GM19023 (cell line): ENCODE results near the gene SPEG.

Experiments
- ATAC-seq: cut with Tn5 transposase; IDR thresholded peaks from one replicate; pipeline ENCODE4 v1.9.1; 2021; ENCODE audit warnings: mild to moderate bottlenecking, moderate library complexity; ENCODE audit not compliant: unreplicated experiment

Gene SPEG

DNA sequence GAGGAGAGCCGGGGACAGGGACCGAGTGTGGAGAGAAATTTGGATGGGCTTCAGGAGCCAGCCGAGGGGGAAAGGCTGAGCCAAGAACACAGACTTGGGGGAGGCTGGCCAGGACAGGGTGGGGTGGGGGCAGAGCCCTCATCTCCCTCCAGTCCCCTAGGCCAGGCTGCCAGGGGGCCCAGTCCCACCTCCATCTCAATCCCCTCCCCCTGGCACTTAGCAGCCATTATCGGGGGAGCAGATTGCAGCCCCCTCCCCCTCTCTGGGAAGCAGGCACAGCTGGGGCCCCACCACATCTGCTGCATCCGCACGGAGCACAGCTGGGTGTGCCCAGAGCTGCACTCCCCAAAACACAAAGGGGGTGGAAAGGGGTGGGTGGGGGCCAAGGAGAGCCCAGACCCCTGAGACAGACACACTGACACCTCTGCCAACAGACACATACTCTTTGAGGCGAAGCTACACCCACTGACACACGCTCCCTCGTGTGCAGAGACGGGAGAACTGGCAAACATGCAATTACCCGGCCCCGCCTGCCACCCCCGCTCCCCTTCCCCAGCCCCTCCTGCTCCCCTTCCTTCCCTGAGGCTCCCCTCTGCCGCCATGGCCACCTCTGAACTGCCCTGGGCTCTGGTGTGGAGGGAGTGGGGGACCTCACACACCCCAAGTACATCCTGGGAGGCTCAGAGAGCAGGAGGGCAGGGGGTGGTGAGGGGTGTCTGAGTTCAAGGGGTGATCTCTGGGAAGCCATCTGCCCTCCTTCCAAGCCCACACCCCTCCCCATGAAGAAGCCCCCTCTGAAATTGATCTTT is 74.5 kb downstream of the SPEG start:
- ATAC-seq = peak; percentile 14

- ATAC-seq = peak; percentile 58
These were observed 75.3 kb downstream of the SPEG start for GRCh38 chr2:219509780-219510511.

- ATAC-seq = no peak
These were observed 76.0 kb downstream of the SPEG start for GRCh38 chr2:219510512-219511135.

DNA sequence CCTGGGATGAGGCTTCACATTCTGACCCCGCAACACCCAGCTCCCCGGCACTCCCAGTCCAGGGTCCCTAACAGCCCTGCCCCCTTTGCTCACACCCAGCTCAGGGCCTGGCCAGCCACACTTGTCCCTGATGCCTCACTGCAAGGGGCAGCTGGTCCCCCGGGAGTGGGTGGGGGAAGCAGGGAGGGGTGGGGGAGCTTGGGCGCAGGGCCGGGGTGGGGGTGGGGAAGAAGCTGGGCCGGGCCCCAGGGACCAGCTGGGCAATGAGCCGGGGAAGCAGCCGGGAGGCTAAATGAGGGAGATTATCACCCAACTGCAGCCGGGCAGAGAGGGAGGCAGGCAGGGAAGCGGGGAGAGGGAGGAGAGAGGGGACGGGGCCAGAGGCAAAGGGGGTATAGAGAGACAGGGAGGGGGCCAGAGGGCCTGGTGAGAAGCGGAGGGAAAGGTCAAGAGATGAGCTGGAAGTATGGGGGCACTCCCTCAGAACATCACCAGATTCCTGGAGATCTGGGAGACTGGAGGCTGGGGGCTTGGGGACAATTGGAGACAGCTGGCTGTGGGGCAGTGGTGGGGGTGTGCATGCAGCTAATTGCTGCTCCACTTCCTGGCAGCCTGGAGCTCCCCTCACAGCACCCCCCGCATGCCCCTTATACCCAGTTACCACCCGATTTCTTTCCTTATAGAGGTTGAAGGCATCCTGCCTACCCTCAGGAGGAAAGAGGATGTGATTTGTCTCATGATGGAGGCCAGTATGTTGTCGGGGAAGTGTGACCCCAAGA is 77.1 kb downstream of the SPEG start:
- ATAC-seq = no peak

GRCh38 chr2:219512524-219513216 is 78.0 kb downstream of the SPEG start:
- no peak for ATAC-seq

- no peak for ATAC-seq
These were observed 79.1 kb downstream of the SPEG start for GRCh38 chr2:219513787-219514186.

DNA sequence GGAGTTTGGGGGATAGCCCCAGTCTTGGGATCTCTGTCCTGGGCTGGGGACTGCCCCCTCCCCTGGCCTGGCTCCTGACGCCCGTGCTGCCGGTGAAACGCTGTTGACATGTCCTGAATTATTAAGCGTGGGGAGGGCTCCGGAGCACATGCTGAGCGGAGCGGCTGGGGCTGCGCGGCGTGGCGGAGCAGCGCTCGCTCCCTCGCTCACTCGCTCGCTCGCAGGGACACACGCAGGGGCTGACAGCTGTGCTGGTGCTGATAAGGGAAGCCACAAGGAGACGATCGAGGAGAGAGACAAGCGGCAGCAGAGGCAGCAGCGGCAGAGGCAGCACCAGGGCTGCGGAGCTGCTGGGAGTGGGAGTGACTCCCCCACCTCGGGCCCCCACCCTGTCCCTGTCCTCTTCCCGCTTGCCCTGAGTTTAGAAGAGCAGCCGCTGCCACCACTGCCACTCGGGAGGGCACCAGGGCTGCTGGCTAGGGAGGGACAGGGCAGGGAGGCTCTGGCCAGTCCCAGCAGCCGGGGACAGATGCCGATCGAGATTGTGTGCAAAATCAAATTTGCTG is 79.6 kb downstream of the SPEG start, which contains the start of gene ASIC4:
Gene ASIC4, plus strand, starts transcription at position 287 of the 566 bp plus-strand sequence. Its CDS starts 243 bp downstream, at position 530.
- no peak for ATAC-seq

DNA sequence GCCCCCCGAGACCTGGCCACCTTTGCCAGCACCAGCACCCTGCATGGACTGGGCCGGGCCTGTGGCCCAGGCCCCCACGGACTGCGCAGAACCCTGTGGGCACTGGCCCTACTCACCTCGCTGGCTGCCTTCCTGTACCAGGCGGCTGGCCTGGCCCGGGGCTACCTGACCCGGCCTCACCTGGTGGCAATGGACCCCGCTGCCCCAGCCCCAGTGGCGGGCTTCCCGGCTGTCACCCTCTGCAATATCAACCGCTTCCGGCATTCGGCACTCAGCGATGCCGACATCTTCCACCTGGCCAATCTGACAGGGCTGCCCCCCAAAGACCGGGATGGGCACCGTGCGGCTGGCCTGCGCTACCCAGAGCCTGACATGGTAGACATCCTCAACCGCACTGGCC is 80.2 kb downstream of the SPEG start:
- no peak for ATAC-seq

DNA sequence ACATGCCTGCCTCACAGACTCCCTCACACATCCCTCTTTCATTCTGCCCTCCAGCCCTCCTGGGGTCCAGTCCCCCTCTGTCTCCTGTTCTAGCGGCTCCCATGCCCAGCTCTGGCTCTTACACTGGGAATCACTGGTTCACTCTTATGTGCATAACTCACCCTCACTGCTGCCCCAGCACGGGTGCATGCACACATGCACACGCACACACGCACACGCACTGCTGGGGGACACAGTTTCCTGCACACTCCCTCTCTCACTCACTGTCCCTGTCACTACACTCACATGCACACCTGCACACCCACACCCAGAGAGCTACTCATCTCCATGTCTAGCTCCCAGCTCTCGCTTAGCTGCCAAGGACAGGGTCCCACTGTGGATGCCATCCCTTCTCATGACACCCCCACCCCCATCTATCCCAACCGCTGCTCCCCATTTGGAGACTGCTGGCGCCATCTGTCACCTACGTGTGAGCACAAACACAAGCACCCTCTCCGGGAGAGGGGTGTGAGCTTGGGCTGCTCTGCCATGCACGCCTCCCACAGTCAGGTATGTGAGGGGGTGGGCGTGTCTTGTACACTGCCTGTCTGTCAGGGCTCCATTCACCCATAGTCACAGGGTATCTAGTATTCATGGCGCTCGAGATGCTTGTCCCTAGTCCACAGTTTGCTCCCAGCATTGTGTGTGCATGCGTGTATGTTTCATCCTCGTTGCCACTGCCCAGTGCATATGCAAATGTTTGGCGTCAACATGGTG is 81.4 kb downstream of the SPEG start:
- no peak for ATAC-seq

GRCh38 chr2:219516888-219517287 is 82.2 kb downstream of the SPEG start:
- ATAC-seq = no peak

DNA sequence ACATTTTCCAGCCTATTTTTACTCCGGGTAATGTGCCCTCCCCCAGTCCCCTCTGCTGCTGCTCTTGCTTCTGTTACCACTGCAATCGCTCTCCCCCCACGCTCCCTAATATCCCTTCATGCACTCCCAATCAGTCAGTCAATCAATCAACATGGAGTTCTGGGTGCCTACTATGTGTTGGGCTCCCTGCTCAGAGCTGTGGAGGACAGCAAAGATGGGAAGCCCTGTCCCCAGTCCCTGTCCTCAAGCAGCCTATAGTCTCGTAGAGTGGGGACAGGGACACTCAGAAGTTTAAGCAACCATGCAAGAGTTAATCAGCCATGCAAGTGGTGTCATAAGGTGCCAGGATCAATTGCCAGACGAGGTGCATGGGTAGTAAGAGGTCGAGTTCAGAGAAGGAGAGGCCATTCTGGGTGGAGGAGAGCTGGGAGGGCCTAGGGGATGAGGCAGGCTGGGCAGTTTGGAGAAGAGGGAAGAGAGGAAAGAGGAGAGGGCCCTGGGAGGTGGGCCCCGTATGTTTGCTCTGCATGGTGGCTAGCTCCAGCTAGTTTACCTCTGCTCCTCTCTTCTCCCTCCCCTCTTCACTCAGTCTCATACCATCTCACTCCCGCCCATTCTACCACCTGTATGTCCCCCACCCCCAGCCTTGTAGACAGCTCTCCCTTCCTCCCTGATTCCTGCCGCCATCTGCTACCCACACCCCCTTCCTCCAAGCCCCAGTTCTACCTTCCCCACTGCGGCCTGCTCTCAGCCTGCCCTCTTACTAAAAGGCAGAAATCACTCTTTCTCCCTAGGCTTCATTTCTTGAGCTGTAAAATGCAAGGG is 83.5 kb downstream of the SPEG start:
- no peak for ATAC-seq

DNA sequence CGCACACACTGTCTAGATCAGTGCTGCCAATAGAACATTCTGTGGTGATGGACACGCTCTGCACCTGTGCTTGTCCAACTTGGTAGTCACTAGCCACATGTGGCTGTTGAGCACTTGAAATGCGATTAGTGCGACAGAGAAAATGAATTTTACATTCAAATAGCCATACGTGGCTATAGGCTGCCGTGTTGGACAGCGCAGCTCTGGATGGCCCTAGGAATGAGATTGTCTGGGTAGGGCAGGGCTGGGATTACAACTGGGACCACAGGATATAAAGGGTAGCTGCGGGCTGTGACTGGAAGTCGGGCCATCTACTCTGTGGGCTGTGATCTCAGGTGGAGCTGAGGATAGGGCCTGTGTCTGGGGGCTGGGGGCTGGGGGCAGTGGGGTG is 84.9 kb downstream of the SPEG start:
- no peak for ATAC-seq

- ATAC-seq = no peak
These were observed 85.4 kb downstream of the SPEG start for GRCh38 chr2:219520079-219520478.

GRCh38 chr2:219521066-219521880 is 86.6 kb downstream of the SPEG start:
- ATAC-seq = no peak

GRCh38 chr2:219522111-219523030 is 87.7 kb downstream of the SPEG start:
- no peak for ATAC-seq

DNA sequence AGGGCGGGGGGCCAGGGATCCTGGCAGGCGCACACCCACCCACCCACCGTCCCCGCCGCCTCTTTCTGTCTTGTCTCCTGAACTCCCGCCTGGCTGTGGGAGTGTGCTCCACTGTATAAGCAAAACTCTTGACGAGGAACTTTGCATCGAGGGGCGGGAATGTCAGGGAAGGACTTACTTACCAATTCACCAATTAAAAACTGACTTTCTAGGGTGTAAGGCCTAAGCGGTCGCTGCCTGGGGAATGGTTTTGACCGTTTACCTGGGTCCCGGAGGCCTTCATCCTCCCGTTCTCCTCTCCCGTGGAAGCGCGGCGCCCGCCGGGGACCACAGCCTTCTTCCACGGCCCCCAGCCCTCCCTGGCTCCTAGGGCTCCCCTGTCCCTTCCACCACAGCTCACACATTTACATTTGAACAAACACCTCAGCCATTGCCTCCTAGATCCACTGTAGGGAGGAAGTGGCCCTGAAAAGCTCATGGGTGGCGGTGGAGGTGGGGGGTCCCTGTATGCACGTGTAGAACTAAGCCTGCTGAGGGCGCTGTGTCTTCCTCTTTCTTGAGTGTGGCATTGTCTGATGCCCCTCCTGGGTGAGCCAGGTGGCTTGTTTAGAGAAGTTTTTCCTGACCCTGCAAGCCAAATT is 88.5 kb downstream of the SPEG start:
- no peak for ATAC-seq
